Measurements from ENCODE around the gene GABBR2. TPM values are rescaled to one million over a fixed set of nuclear protein-coding genes. Genes with fewer than 3 reads are reported as not detected.

The GABBR2 gene
- total RNA-seq, 1 experiment from 2014 or later: not detected

GRCh38 chr9:98361645-98362044 lies 347.1 kb downstream of the GABBR2 start:
- Mint-ChIP-seq H3K4me3 (ENCODE audit: unreplicated experiment) (no peak overlapping the region), H3K36me3 (ENCODE audit: insufficient read depth, unreplicated experiment) (peaks cover 6% of the 10 kb centered on the region), H3K4me1 (ENCODE audit: insufficient read depth, unreplicated experiment) (peaks cover 9% of the 10 kb centered on the region), H3K27ac (ENCODE audit: low read depth, unreplicated experiment) (no peak overlapping the region), H3K9me3 (ENCODE audit: unreplicated experiment) (peaks cover 8% of the 10 kb centered on the region), H3K27me3 (ENCODE audit: insufficient read depth, unreplicated experiment) (no peaks in the 10 kb centered on the region)
- CTCF ChIA-PET: no interaction called here
- intact Hi-C loops (cut with micrococcal nuclease): no loop called here
- no peak for TF ChIP-seq CTCF (IDR thresholded peaks at IDR 0.05; ENCODE audit: unreplicated experiment)
- DNase-seq (ENCODE audit: unreplicated experiment): no peak
- BruUV-seq (replicated peaks): no TSS peak
- POLR2A ChIA-PET: no interaction called here

- DNase-seq (ENCODE audit: unreplicated experiment): no peak
- no peak overlapping the region for H3K4me3 Mint-ChIP-seq (ENCODE audit: unreplicated experiment)
- no peak overlapping the region for H3K27ac Mint-ChIP-seq (ENCODE audit: low read depth, unreplicated experiment)
- POLR2A ChIA-PET: interaction anchor here (0.6 kb wide), 1 partner anchor 270 kb away, joined by 3 read pairs; no protein-coding TSS in a partner anchor
- peaks cover 6% of the 10 kb centered on the region for H3K36me3 Mint-ChIP-seq (ENCODE audit: insufficient read depth, unreplicated experiment)
- no peaks in the 10 kb centered on the region for H3K27me3 Mint-ChIP-seq (ENCODE audit: insufficient read depth, unreplicated experiment)
- peaks cover 9% of the 10 kb centered on the region for H3K4me1 Mint-ChIP-seq (ENCODE audit: insufficient read depth, unreplicated experiment)
- CTCF ChIA-PET: no interaction called here
- no peak for TF ChIP-seq CTCF (IDR thresholded peaks at IDR 0.05; ENCODE audit: unreplicated experiment)
- no TSS peak for BruUV-seq (replicated peaks)
- intact Hi-C loops (cut with micrococcal nuclease): no loop called here
- peaks cover 4% of the 10 kb centered on the region for H3K9me3 Mint-ChIP-seq (ENCODE audit: unreplicated experiment)
Observed at GRCh38 chr9:98360176-98360708, 348.5 kb downstream of the GABBR2 start.

- Mint-ChIP-seq H3K27me3 (ENCODE audit: insufficient read depth, unreplicated experiment) (no peaks in the 10 kb centered on the region), H3K36me3 (ENCODE audit: insufficient read depth, unreplicated experiment) (peaks cover 6% of the 10 kb centered on the region), H3K9me3 (ENCODE audit: unreplicated experiment) (peaks cover 6% of the 10 kb centered on the region), H3K4me1 (ENCODE audit: insufficient read depth, unreplicated experiment) (peaks cover 9% of the 10 kb centered on the region), H3K4me3 (ENCODE audit: unreplicated experiment) (no peak overlapping the region), H3K27ac (ENCODE audit: low read depth, unreplicated experiment) (no peak overlapping the region)
- BruUV-seq (replicated peaks): no TSS peak
- intact Hi-C loops (cut with micrococcal nuclease): no loop called here
- TF ChIP-seq CTCF (IDR thresholded peaks at IDR 0.05; ENCODE audit: unreplicated experiment): no peak
- ChIA-PET CTCF (no interaction called here), POLR2A (no interaction called here)
- no peak for DNase-seq (ENCODE audit: unreplicated experiment)
Observed at GRCh38 chr9:98359569-98359968, 349.2 kb downstream of the GABBR2 start.

- no peak overlapping the region for H3K4me3 Mint-ChIP-seq (ENCODE audit: unreplicated experiment)
- DNase-seq (ENCODE audit: unreplicated experiment): peak; percentile 39
Observed at GRCh38 chr9:98357921-98358535, 350.7 kb downstream of the GABBR2 start.

More at GRCh38 chr9:98357921-98358535, 350.7 kb downstream of the GABBR2 start:
- POLR2A ChIA-PET: no interaction called here
- BruUV-seq (replicated peaks): no TSS peak
- CTCF ChIA-PET: interaction anchor here (0.6 kb wide), 3 partner anchors 16 to 700 kb away, joined by 3 read pairs; no protein-coding TSS in a partner anchor
- TF ChIP-seq CTCF (IDR thresholded peaks at IDR 0.05; ENCODE audit: unreplicated experiment): no peak
- Mint-ChIP-seq H3K9me3 (ENCODE audit: unreplicated experiment) (peaks cover 8% of the 10 kb centered on the region), H3K4me1 (ENCODE audit: insufficient read depth, unreplicated experiment) (peaks cover 9% of the 10 kb centered on the region), H3K27me3 (ENCODE audit: insufficient read depth, unreplicated experiment) (no peaks in the 10 kb centered on the region), H3K27ac (ENCODE audit: low read depth, unreplicated experiment) (no peak overlapping the region), H3K36me3 (ENCODE audit: insufficient read depth, unreplicated experiment) (peaks cover 6% of the 10 kb centered on the region)
- intact Hi-C loops (cut with micrococcal nuclease): no loop called here

Data from MCF 10A (cell line).